Ammon's horn (tissue), 1 donor: ENCODE data around the gene TIMM29.

Experiments used
- DNase-seq: peaks from one replicate; pipeline ENCODE4 v3.0.0-alpha.2; 2016; ENCODE audit warnings: low spot score

TIMM29 gene

GRCh38 chr19:10928563-10929401, at the start of gene TIMM29, which contains the start of gene YIPF2:
TSS of gene TIMM29 (plus strand) at chr19:10928811. CDS start at chr19:10928823, 12 bp downstream.
TSS of gene YIPF2 (minus strand) at chr19:10928639. CDS start at chr19:10928410, 229 bp downstream.
- DNase-seq = peak; percentile 97

DNA sequence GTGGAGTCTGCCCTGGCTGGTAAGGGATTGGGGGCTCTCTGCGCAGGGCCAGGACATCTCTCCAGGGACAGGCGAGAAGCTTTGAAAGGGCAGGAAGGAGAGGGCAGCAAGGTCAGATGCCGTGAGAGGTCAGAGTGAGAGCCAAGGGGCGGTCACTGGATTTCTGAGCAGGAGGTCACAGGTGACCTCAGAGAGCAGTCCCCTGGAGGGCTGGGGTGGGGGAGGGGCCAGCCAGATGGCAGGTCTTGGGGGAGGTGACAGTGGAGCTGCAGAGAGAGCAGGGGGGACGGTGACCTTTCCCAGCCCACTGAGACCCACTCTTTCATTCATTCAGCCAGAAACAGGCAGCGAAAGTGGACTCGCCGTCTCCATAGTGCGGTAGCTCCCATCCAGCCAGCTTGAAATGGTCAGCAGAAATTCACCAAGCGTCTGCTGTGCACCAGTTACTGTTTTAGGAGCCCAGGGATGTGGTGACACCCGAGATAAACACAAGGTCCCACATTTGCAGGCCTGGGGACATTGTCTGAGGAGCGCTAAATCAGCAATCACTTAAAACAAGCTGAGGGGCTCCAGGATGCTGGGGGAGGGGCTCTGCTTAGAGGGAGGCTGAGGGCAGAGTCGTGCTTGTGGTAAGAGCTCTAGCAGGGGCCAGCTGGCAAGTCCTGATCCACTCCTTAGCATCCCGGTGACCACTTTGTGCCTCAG, 47.1 kb upstream of the TIMM29 start:
- no peak for DNase-seq

GRCh38 chr19:10882108-10882457, 46.5 kb upstream of the TIMM29 start:
- no peak for DNase-seq

DNA sequence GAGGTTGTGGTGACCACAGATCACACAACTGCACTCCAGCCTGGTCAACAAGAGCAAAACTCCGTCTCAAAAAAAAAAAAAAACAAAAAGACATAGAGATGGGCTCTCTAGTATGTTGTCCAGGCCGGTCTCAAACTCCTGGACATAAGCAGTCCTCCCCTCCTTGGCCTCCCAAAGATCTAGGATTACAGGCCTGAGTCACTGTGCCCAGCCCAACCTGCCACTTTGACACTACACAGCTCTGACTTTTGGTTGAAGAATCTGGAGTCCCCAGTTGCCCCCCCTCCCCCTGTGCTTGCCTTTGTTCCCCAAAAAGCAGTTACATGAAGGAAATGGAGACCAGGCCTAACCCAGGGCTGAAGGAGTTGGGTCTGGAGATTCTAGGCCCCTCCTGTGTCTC, 44.3 kb upstream of the TIMM29 start:
- no peak for DNase-seq

DNA sequence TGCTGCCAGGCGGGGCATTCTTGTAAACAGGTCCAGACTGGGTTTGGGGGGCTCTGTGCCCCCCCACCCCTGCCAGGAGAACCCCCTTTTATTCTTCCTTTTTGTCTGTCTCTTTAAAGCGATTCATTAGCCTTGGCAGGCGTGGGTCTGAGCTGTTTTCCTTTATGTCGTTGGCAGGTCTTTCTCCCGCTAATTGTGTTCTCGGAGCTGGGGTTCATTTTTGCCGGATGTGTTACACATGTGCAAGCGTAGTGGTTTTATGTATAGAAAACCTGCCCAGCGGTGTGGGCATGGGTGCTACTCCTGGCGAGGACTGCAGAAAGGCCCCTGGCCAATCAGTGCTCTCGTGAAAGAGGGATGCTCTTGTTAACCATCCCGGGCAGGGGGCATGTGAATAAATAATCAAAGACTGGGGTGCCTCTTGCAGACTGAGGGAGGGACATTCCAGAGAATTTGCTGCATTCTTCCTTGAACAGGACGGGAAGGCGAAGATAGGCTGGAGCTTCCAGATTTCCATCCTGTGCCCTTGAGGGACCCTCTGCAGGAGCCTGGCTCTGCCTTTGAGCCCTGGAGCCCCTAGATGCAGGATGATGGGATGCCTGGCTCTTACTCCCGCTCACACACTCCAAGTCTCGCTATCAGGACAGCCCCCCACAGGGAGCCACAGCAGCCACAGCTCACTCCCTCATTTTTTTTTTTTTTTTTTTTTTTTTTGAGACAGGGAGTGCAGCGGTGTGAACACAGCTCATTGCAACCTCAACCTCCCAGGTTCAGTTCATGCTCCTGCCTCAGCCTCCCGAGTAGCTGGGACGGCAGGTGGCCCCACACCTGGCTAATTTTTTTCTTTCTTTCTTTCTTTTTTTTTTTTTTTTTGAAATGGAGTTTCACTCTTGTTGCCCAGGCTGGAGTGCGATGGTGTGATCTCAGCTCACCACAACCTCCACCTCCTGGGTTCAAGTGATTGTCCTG, 43.1 kb upstream of the TIMM29 start:
- no peak for DNase-seq

DNA sequence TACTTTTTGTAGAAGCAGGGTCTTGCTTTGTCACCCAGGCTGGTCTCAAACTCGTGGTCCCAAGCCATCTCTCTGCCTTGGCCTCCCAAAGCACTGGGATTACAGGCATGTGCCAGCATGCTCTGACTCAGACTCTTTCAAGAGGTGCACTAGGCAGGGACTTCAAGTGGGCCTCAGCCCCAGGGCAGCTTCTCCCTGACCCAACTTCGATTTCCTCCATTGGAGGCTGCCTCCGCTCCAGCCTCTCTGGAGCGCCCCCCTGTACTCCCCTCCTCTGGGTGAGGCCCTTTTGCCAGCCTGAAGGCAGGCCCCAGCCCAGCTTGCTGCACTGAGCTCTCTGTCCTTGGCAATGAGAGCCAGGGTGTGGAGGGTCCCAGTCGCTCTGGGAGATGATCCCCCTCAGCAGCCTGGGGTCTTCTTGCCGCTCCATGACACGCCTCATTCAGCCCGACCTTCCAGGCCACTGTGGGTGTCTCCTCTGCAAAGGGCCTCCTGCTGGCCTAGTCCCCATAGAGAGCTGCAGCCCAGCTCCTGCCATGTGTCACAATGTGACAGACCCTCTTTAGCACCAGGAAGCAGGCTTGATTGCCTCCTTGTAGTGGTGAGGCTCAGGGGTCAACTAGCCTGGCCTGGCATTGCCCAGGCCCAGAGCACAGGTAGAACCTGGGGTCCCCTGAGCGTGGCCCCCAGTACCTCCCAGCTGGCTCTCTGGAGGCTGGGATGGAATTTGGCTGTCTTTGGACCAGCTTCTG, 40.8 kb upstream of the TIMM29 start:
- DNase-seq = no peak

GRCh38 chr19:10888421-10888866, 40.2 kb upstream of the TIMM29 start:
- DNase-seq = peak; percentile 49

- DNase-seq = no peak
These were observed 38.7 kb upstream of the TIMM29 start for GRCh38 chr19:10889880-10890279.

DNA sequence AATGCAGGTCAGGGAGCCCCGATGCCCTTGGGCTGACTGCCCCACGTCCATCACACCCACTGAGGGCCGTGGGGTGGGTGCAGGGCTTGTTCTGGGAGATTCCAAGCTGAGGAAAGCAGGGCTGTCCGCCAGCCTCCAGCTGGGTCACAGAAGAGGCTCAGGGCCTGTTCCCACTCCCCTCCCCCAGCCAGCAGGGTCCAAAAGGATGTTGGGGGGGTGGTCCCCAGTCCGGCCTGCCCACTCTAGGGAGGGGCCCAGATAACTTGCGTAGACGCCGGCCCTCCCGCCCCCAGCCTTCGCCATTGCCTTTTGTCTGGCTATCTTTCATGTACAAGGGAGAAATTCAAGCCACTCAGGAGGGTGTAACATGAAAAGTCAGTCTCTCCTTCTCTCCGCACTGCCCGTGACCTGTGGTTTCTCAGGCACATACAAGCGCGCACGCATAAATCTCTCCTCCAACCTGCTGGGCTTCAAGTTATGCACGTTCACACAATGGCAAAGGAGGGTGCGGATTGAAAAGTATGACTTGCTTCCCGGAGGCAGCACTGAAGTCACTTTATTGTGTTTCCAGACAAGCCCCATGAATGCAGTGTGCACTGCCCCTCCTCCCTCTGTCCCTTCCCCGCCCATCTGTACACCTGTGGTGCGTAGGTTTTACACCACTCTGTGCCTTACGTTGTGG, 37.1 kb upstream of the TIMM29 start:
- no peak for DNase-seq

- DNase-seq = no peak
These were observed 36.4 kb upstream of the TIMM29 start for GRCh38 chr19:10892256-10892655.

DNA sequence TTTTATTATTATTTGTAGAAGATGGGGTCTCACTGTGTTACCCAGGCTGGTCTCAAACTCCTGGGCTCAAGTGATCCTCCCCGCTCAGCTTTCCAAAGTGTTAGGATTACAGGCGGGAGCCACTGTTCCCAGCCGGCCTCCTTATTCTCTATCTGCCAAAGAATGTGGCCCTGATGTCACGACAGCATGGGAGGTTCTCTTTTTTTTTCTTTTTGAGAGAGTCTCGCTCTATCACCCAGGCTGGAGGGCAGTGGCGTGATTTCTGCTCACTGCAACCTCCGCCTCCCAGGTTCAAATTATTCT, 33.7 kb upstream of the TIMM29 start:
- no peak for DNase-seq

DNA sequence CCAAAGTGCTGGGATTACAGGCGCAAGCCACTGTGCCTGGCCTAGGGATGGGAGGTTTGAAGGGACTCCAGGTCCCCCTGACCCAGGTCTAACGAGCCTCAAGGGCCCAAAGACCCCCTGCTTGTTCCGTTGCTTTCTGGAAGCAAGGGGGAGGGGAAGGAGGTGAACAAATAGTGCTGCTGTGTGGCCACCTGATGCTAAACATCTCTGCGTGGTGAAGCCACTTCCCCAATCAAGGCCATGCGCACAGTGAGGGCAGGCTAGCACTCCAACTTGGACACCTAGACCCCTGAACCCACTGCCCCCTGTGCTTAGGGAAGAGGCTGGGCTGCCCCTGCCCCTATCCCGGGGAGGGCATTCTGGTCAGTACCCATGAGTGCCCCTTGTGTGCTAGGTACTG, 33.2 kb upstream of the TIMM29 start:
- DNase-seq = no peak

DNA sequence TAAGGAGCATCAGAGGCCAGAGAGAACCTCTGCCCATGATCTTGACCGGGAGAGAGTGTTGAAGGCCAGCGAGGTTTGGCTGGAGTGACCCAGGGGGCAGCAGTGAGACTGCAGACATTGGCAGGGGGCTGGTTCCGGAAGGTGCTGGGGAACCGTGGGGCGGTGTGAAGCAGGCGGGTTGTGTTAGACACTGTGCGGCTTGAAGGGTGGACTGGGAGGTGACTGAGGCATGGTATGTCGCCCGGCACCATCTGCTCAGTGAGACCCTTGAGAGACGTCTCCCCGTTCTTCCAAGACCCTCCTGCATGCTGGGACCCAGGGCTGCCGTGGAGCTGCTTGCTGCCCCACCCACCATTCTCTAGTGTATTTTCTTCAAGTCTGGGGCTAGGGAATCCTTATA, 32.7 kb upstream of the TIMM29 start:
- no peak for DNase-seq

DNA sequence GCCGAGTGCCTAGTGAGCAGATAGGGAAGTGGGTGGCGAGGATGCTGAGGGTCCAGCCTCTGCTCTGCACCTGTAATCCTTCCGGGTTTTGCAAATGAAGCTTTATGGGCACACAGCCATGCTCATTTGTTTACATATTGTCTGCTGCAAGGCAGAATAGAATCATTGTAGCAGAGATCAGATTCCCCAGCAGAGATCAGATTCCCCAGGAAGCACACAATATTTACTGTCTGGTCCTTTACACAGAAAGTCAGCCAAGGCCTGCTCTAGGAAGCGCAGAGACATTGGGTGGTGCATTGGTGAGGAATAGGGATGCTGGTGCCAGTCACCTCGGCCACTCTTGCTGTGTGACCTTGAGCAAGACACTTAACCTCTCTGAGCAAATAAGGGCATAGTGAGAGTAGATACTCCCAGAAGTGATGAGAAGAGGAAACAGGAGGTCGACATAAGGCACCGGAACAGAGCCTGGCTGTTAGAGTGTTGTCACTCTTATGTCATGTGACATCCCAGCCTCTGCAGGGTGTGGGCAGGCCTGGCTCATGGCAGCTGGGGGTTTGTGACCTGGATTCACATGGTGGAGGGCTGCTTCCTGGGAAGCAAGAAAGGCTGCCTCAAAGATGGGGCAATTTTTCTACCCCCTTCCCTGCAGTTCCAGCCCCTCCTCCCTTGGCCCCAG, 31.6 kb upstream of the TIMM29 start:
- DNase-seq = no peak

DNA sequence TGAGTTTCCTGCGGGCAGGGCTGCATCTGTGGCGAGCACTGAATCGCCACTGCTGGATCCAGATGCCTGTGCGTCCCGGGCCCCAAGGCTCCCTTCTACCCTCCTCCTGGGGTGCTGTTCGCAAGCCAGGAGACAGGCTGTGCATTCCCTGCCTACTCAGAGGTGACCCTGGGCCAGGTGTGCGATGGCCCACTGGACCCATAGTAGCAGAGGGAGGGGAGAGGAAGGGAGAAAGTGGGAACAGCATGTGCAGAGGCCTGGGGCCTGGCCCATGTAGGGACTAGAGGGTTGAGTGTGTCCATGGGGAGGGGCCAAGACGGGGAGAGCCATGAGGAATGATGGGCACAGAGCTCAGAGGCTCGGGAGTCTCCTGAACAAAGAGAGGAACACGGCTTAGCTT, 30.0 kb upstream of the TIMM29 start:
- DNase-seq = no peak

DNA sequence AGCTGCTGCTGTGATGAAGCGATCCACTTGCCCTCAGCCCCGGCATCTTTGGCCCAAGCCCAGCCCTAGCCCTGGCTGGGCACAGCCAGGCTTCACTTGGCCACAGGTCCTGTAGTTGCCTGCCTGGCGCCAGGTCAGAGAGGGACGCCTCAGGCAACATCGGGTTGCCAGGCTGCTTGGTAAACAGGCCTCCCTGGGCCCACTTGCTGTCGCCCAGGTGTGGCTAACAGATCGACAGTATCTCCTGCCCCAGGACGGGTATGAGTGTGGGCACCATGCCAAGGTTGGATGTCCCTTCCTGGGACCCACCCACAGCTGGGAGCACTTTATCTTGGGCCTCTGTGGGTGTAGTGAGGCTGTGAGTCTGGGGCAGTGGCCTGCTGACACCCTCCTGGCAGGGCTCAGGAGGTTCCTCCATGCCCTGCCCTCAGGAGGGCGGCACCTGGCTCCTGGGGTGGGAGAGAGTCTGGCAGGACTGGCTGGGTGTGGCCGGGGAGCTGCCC, 29.4 kb upstream of the TIMM29 start:
- DNase-seq = peak; percentile 42

DNA sequence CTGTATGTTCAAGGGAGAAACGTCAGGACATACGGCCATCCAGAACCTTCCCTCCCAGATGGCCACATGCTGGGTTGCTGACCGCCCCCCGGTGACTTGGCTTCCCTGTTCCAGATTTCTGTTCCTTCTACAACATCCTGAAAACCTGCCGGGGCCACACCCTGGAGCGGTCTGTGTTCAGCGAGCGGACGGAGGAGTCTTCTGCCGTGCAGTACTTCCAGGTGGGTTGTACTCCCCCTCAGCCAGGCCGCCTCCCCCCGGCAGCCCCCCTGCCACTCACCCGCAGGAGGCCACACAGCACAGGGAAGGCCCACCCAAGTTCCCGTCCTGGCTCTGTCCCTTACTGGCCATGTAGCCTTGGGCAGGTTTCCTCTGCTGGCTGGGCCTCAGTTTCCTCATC, 20.7 kb upstream of the TIMM29 start:
- no peak for DNase-seq

GRCh38 chr19:10908380-10908960, 20.1 kb upstream of the TIMM29 start:
- DNase-seq = no peak

GRCh38 chr19:10911579-10912363, 16.8 kb upstream of the TIMM29 start:
- no peak for DNase-seq
